Central memory CD4-positive, alpha-beta T cell (primary cell): ENCODE data around the gene MTHFR.

Source experiments
- DNase-seq: peaks from one replicate; pipeline ENCODE4 v3.0.0; 2022

Gene MTHFR

GRCh38 chr1:11752359-11753088 lies 53.2 kb downstream of the MTHFR start:
- no peak for DNase-seq

- no peak for DNase-seq
These were observed 54.7 kb downstream of the MTHFR start for GRCh38 chr1:11751087-11751486.

- DNase-seq, result no peak
These were observed 55.8 kb downstream of the MTHFR start for GRCh38 chr1:11749996-11750395.

- DNase-seq, result peak; percentile 51
These were observed 56.5 kb downstream of the MTHFR start for GRCh38 chr1:11749203-11749689.

GRCh38 chr1:11748294-11749202 lies 57.2 kb downstream of the MTHFR start:
- DNase-seq, result no peak

GRCh38 chr1:11746795-11747487 lies 58.8 kb downstream of the MTHFR start:
- no peak for DNase-seq

- no peak for DNase-seq
These were observed 59.7 kb downstream of the MTHFR start for GRCh38 chr1:11746092-11746491.

GRCh38 chr1:11744287-11744686 lies 61.5 kb downstream of the MTHFR start:
- no peak for DNase-seq

GRCh38 chr1:11741919-11742558 lies 63.7 kb downstream of the MTHFR start:
- DNase-seq, result no peak

- DNase-seq, result no peak
These were observed 64.3 kb downstream of the MTHFR start for GRCh38 chr1:11741482-11741881.

GRCh38 chr1:11740258-11741192 lies 65.2 kb downstream of the MTHFR start:
- peak; percentile 33 for DNase-seq

GRCh38 chr1:11738783-11739182 lies 67.0 kb downstream of the MTHFR start:
- DNase-seq, result no peak

GRCh38 chr1:11738096-11738495 lies 67.7 kb downstream of the MTHFR start:
- DNase-seq, result no peak

- DNase-seq, result peak; percentile 44
These were observed 68.8 kb downstream of the MTHFR start for GRCh38 chr1:11736746-11737639.

- DNase-seq, result peak; percentile 76
These were observed 69.7 kb downstream of the MTHFR start, which contains the start of gene AGTRAP for GRCh38 chr1:11735854-11736745. AGTRAP (plus strand) TSS chr1:11736136; CDS start chr1:11736209, 73 bp downstream.
